ENCODE data around the gene PSD4.

Gene PSD4

GRCh38 chr2:113144259-113144658 lies 29.5 kb upstream of the PSD4 start:
- no peak for DNase-seq

- DNase-seq, result no peak
Measured at GRCh38 chr2:113148606-113149552, 24.9 kb upstream of the PSD4 start.

GRCh38 chr2:113149553-113150257 lies 24.1 kb upstream of the PSD4 start:
- DNase-seq, result no peak

- DNase-seq, result no peak
Measured at GRCh38 chr2:113150258-113150601, 23.5 kb upstream of the PSD4 start.

GRCh38 chr2:113155331-113155730 lies 18.4 kb upstream of the PSD4 start:
- DNase-seq, result no peak

- DNase-seq, result no peak
Measured at GRCh38 chr2:113156278-113157117, 17.3 kb upstream of the PSD4 start.

GRCh38 chr2:113157118-113157896 lies 16.5 kb upstream of the PSD4 start:
- DNase-seq, result peak in 1 of 2 donors; percentile 56

GRCh38 chr2:113157897-113158753 lies 15.6 kb upstream of the PSD4 start:
- no peak for DNase-seq

- no peak for DNase-seq
Measured at GRCh38 chr2:113158884-113159553, 14.8 kb upstream of the PSD4 start.

GRCh38 chr2:113160248-113160647 lies 13.5 kb upstream of the PSD4 start:
- DNase-seq, result no peak

GRCh38 chr2:113160962-113161361 lies 12.8 kb upstream of the PSD4 start:
- no peak for DNase-seq

- no peak for DNase-seq
Measured at GRCh38 chr2:113162173-113162572, 11.6 kb upstream of the PSD4 start.

- no peak for DNase-seq
Measured at GRCh38 chr2:113162869-113163268, 10.9 kb upstream of the PSD4 start.

GRCh38 chr2:113164215-113164929 lies 9.4 kb upstream of the PSD4 start:
- no peak for DNase-seq

GRCh38 chr2:113164930-113165585 lies 8.7 kb upstream of the PSD4 start:
- DNase-seq, result no peak

- DNase-seq, result no peak
Measured at GRCh38 chr2:113166187-113166645, 7.6 kb upstream of the PSD4 start.

GRCh38 chr2:113167115-113167932 lies 6.4 kb upstream of the PSD4 start:
- peak; percentile 38 to 55 for DNase-seq

- no peak for DNase-seq
Measured at GRCh38 chr2:113167962-113168340, 5.8 kb upstream of the PSD4 start.
